ENCODE data around the gene RAP2A.

DNA sequence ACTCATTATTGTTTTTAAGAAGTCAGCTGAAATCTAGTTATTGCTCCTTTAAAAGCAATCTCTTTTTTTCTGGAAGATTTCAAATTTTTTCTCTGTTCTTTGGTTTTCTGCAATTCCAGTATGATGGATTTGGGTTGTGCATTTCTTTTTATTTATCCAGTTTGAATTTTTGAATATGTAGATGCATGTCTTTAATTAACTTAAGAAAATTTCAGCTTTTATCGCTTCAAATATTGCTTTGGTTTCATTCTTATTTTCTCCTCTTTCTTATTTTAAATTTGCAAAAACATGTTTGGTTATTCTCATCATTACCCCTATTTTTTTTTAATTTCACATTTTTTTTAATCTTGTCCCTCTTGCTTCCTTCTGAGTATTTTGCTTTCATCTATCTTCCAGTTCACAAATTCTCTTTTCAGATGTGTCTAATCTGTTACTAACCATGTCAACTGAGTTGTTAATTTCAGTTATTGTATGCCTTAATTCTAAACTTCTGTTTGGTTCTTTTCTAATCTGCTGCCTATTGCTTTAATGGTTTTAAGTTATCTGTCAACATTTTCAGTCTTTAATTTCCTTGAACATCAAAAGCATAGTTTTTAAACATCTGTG, 56.8 kb downstream of the RAP2A start:
- TF ChIP-seq POLR2AphosphoS5 (IDR thresholded peaks at IDR 0.05; ENCODE audit: borderline replicate concordance, low read depth, low read length) (no peak), EZH2 (IDR thresholded peaks at IDR 0.05) (no peak)
